DMS 273 treated with DMSO at 0.1 percent for 48 hours (cell line): Measurements from ENCODE around the gene MUC4.

Experiments
- DNase-seq: peaks from one replicate; lab custom pipeline; 2025; lab: John Stamatoyannopoulos, UW

MUC4 gene, protein sequence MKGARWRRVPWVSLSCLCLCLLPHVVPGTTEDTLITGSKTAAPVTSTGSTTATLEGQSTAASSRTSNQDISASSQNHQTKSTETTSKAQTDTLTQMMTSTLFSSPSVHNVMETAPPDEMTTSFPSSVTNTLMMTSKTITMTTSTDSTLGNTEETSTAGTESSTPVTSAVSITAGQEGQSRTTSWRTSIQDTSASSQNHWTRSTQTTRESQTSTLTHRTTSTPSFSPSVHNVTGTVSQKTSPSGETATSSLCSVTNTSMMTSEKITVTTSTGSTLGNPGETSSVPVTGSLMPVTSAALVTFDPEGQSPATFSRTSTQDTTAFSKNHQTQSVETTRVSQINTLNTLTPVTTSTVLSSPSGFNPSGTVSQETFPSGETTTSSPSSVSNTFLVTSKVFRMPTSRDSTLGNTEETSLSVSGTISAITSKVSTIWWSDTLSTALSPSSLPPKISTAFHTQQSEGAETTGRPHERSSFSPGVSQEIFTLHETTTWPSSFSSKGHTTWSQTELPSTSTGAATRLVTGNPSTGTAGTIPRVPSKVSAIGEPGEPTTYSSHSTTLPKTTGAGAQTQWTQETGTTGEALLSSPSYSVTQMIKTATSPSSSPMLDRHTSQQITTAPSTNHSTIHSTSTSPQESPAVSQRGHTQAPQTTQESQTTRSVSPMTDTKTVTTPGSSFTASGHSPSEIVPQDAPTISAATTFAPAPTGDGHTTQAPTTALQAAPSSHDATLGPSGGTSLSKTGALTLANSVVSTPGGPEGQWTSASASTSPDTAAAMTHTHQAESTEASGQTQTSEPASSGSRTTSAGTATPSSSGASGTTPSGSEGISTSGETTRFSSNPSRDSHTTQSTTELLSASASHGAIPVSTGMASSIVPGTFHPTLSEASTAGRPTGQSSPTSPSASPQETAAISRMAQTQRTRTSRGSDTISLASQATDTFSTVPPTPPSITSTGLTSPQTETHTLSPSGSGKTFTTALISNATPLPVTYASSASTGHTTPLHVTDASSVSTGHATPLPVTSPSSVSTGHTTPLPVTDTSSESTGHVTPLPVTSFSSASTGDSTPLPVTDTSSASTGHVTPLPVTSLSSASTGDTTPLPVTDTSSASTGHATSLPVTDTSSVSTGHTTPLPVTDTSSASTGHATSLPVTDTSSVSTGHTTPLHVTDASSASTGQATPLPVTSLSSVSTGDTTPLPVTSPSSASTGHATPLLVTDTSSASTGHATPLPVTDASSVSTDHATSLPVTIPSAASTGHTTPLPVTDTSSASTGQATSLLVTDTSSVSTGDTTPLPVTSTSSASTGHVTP (N-terminal part only)

DNA sequence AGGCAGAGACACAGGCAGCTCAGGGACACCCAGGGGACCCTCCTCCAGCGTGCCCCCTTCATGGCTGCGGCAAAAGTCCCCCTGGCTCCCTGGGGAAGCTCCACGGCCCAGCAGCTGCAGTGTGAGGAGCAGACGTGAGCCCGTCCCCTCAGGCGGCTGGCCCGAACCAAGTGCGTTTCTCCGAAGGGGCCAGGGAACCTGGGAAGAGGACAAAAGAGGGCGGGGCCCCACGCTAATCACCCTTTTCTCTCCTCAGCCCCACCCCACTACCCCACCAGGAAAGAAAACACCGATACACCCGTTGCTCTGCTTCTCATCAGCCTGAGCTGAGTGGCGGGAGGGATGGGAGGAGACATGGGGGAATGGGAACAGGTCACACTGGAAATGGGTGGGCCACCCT, at the start of gene MUC4:
Gene MUC4, minus strand, starts transcription at position 174 of the 400 bp plus-strand sequence. Its CDS starts 112 bp downstream, at position 62.
- DNase-seq, result no peak

- DNase-seq, result no peak
Measured at GRCh38 chr3:195860456-195860855, 48.7 kb upstream of the MUC4 start.

DNA sequence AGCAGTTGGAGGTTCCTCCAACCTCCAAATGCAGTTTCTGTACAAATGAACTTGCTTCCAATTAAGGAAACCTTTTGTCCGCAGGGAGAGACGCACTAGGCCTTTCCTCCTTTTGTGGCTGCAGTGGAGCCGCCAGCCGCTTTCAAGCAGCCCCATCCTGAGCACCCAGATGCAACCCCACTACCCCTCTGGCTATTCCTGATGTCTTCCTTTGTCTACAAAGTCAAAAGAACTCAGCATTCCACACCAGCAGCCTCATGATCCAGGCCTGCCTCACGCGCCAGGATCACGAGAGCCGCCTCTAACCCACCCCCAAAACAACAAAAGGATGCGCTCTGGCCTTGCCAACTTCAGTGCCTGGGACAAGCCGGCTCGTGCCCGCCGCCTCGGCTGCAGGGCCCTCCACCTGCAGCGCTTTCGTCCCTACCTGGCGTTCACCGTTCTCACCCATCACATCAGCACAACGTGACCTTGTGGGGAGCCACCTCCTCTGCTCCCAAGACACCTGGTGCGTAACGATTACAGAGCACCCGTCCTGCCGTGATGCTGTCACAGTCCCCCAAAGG, 48.2 kb upstream of the MUC4 start:
- no peak for DNase-seq

GRCh38 chr3:195859061-195859845, 47.5 kb upstream of the MUC4 start:
- DNase-seq, result no peak

DNA sequence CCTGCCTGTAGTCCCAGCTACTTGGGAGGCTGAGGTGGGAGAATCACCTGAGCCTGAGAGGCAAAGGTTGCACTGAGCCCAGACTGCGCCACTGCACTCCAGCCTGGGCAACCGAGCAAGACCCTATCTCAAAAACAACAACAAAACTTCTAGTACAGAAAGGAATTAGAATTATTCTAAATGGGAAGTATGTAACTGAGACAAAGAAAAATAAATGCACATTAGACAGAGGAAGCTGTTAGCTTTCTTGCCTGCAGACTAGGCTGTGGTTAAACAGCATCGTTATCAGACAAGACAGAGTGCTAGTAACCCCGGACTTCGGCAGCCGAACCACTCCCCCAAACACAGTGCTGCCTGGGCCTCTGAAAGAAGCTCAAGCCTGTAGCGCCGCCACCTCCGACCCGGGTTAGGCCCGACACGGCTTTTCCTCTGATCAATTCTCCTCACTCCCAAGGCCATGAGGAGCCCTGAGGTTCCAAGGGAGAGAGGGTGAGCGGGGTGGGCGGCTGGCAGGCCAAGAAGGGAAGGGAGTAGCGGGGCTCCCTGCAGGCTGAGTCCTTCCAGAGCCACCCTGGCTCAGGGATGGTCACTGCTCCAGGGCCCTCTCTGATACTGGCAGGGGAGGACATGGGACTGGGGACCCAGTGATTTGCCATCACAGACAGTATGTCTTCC, 44.8 kb upstream of the MUC4 start:
- no peak for DNase-seq

DNA sequence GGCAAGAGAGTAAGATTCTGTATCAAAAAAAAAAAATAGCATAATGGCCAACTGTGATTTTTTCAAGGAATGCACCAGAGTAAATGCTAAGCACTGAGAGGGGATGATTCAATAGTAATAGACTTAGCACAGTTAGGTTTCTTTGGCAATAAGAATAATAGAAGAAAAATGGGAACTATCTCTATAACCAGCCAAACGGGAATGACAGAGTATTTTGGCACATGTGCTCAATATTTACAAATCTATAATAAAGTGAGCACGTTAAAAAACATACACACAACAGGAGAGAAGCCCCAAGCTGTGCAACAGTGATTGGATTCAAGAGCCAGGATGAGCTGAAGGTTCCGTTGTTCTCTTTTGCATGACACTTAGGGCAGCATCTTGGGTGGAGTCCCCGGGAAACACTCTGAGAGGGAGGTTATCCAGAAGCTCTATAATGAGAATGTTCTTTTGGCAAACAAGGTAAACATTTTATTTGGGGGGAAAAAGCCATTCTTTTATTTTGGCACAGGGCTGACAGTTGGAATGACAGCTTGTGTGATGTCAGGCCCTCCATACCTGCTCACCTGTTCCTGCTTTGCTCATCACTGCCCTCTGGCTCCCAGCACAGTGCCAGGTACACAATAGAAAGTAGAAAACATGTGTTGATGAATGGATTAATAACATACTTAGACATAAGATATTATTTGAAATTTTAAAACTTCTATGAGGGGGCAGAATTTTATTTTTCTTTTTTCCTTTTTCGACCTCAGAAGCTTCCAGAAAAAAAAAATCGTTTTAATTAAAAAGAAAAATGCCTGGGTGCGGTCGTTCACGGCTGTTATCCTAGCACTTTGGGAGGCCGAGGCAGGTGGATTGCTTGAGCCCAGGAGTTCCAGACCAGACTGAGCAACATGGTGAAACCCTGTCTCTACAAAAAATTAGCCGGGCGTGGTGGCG, 44.0 kb upstream of the MUC4 start:
- no peak for DNase-seq

DNA sequence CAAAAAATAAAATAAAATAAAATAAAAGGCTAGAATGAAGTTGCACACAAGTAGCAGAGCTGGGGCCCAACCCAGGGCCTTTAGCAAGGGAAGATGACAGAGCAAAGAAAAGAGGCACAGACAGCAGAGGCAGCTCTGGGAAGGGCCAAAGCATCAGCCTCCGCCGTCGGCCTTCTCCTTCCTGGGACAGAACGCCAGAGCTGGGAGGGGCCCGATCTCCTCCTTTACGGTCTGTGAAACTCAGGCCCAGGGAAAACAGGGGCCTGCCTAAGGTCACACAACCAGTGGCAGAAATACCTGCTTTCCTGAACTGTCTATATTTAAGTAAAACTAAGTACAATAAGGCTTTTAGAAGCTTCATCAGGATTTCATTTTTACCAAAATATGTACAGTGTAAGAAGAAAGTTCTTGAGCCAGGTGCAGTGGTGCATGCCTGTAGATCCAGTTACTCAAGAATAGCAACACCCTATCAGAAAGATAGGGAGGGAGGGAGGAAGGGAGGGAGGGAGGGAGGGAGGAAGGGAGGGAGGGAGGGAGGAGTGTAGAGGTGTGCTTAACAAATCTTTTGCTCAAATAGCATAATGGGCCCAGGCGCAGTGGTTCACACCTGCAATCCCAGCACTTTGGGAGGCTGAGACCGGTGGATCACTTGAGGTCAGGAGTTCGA, 43.0 kb upstream of the MUC4 start:
- no peak for DNase-seq

DNA sequence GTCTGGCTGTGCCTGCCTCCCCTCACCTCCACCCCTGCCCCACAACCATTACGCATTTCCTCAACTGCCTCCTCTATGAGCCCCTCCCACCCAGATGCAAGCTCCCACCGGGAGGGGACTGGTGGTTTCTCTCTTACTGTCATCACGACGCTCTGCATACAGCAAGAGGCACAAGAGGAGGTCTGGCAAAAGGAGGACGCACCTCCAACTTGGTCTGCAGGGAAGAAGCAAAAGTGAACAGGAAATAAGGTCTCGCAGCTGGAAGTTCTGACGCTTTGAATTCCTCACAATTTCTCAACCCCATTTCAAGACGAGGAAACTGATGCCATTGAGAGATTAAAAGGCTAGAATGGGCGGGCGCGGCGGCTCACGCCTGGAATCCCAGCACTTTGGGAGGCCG, 42.3 kb upstream of the MUC4 start:
- no peak for DNase-seq

- DNase-seq, result no peak
Measured at GRCh38 chr3:195853036-195853435, 41.3 kb upstream of the MUC4 start.

DNA sequence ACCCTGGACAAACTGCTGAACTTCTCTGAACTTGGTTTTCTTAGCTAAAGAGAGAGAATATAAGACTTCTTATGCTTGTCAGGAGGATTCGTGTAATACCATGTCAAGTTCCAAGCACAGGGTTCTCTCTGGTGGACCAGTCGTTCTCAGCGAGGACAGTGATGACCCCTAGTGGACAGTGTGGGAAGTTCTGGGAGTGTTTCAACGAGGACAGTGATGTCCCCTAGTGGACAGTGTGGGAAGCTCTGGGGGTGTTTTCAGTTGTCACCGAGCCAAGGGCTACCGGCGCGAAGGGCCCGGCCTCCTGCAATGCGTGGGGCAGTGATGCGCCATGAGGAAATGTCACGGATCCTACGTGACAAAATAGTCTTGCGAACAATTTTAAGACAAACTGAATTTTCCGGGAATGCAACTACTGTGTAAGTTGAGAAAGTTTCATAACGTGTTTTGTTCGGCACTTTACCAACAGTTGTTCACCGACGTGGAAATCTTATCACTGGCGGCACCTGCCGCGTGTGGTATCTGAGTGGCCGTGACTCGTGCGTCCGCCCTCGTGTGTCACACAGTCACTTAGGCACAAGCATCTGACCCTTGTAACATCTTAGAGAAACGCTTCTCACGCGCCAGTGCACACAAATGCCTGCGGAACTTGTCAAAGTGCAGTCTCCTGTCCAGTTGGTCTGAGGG, 39.3 kb upstream of the MUC4 start:
- peak; percentile 84 for DNase-seq

- no peak for DNase-seq
Measured at GRCh38 chr3:195849322-195850074, 37.8 kb upstream of the MUC4 start.

- no peak for DNase-seq
Measured at GRCh38 chr3:195847055-195847950, 35.6 kb upstream of the MUC4 start.

- no peak for DNase-seq
Measured at GRCh38 chr3:195845483-195845882, 33.8 kb upstream of the MUC4 start.

GRCh38 chr3:195844671-195845218, 33.0 kb upstream of the MUC4 start:
- no peak for DNase-seq

DNA sequence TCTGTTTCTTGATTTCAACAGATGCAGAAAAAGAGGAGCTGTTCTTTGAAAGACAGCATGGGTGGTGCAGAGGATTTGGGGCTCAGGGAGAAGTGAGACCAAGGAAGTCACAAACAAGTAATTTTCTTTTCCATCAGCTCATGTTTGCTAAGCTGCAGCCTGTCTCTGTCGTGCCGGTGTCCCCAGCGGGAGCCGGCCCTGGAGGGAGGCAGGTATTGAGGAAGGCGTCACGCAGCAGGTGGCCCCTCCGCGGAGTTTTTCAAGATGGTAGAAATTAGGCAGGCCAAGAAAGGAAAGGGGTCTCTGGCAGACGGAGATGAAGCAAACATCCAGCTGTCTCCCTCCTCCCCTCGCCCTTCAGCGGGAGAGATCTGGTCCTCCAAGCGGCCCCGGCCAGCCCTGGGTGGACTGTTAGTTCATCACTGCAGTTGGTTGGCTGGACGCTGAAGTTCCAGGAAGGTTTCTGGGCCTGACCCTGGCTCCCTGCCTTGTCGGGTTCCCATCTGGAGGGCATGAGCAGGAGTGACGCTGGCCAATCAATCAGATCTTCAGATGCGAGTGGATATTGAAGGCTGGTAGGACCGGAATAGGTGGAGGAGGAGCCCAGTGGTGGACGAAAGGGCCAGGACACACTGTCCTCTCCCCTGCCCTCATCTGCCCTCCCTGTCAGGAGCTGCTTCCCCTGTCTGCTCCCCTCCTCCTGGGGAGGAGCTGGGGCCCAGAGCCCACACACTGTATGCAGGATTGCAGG, 27.7 kb upstream of the MUC4 start:
- no peak for DNase-seq
